HepG2 (cell line): ENCODE measurements around the gene MAP3K9. TPM values are rescaled to one million over a fixed set of nuclear protein-coding genes. Genes with fewer than 3 reads are reported as not detected.

Experiments used
- ATF5 ChIP-seq: sonication (generic); formaldehyde crosslinking; IDR thresholded peaks from 2 replicates; pipeline ENCODE4 v1.4.0; 2020; ENCODE audit warnings: mild to moderate bottlenecking, low read depth, missing genetic modification reagents
- BRF2 ChIP-seq: sonication (generic); formaldehyde crosslinking; IDR thresholded peaks from 2 replicates; pipeline ENCODE4 v1.8.1; 2022; ENCODE audit warnings: mild to moderate bottlenecking, missing genetic modification reagents
- CREB1 ChIP-seq, 2 experiments: fragments of 450-650 bp in 1 of 2; IDR thresholded peaks; 2 replicates each; pipeline ENCODE4 v1.6.1; 2016 to 2017; ENCODE audit warnings: control low read depth in 1 of 2, mild to moderate bottlenecking in 1 of 2, missing compliant biosample characterization in 1 of 2, missing genetic modification characterization in 1 of 2
- GLMP ChIP-seq: sonication (generic); formaldehyde crosslinking; IDR thresholded peaks from 2 replicates; pipeline ENCODE4 v1.9.0; 2021; ENCODE audit warnings: missing genetic modification reagents, mild to moderate bottlenecking, borderline replicate concordance
- HMGXB4 ChIP-seq, 2 experiments: sonication (generic) in 1 of 2; formaldehyde crosslinking in 1 of 2; IDR thresholded peaks; 2 replicates each; pipeline versions ENCODE4 v1.4.0 to v1.6.1; 2018 to 2020; ENCODE audit warnings: missing genetic modification reagents in 2 of 2, borderline replicate concordance in 1 of 2, low read depth in 1 of 2, mild to moderate bottlenecking in 1 of 2, missing biosample characterization in 1 of 2
- ISX ChIP-seq: sonication (generic); formaldehyde crosslinking; conservative IDR thresholded peaks from 2 replicates; pipeline ENCODE4 v1.5.0; 2020; ENCODE audit warnings: missing genetic modification reagents
- MAF1 ChIP-seq: sonication (generic); formaldehyde crosslinking; IDR thresholded peaks from 2 replicates; pipeline ENCODE4 v1.5.0; 2020; ENCODE audit warnings: missing genetic modification reagents, borderline replicate concordance
- MEIS2 ChIP-seq: sonication (generic); formaldehyde crosslinking; IDR thresholded peaks from 2 replicates; pipeline ENCODE4 v1.9.0; 2021; ENCODE audit warnings: mild to moderate bottlenecking, missing genetic modification reagents
- SALL1 ChIP-seq: sonication (generic); formaldehyde crosslinking; IDR thresholded peaks from 2 replicates; pipeline ENCODE4 v1.8.0; 2022; ENCODE audit warnings: mild to moderate bottlenecking, missing genetic modification reagents
- SRSF9 ChIP-seq: fragments of 200-400 bp; formaldehyde crosslinking; IDR thresholded peaks from 2 replicates; pipeline ENCODE4 v1.6.1; 2018; ENCODE audit warnings: borderline replicate concordance, mild to moderate bottlenecking, low read depth, low read length; ENCODE audit not compliant: insufficient read depth, poor library complexity, severe bottlenecking
- TFAP4 ChIP-seq: sonication (generic); IDR thresholded peaks from 2 replicates; pipeline ENCODE4 v1.6.1; 2016; ENCODE audit warnings: low read depth, borderline replicate concordance
- ZBTB43 ChIP-seq: sonication (generic); formaldehyde crosslinking; conservative IDR thresholded peaks from 2 replicates; pipeline ENCODE4 v1.4.0; 2020; ENCODE audit warnings: missing genetic modification reagents
- ZNF33B ChIP-seq: sonication (generic); formaldehyde crosslinking; IDR thresholded peaks from 2 replicates; pipeline ENCODE4 v1.5.1; 2020; ENCODE audit warnings: mild to moderate bottlenecking, missing genetic modification reagents
- ZNF343 ChIP-seq: sonication (generic); formaldehyde crosslinking; IDR thresholded peaks from 2 replicates; pipeline ENCODE4 v1.4.0; 2020; ENCODE audit warnings: mild to moderate bottlenecking, missing genetic modification reagents
- ZNF468 ChIP-seq: sonication (generic); formaldehyde crosslinking; IDR thresholded peaks from 2 replicates; pipeline ENCODE4 v1.8.0; 2022; ENCODE audit warnings: mild to moderate bottlenecking, moderate library complexity, missing genetic modification reagents
- ZNF513 ChIP-seq: sonication (generic); formaldehyde crosslinking; conservative IDR thresholded peaks from 2 replicates; pipeline ENCODE4 v1.5.0; 2020; ENCODE audit warnings: missing genetic modification reagents
- ZNF562 ChIP-seq: sonication (generic); formaldehyde crosslinking; IDR thresholded peaks from 2 replicates; pipeline ENCODE4 v1.8.0; 2022; ENCODE audit warnings: missing genetic modification reagents, borderline replicate concordance
- polyA plus RNA-seq, 8 experiments: library from polyadenylated mRNA; depleted of rRNA in 3 of 8; stranded (reverse) in 7 of 8; unstranded in 1 of 8; fragments of >200 nt; fragmentation: Illumina TruSeq in 4 of 8; extraction: Trizol in 4 of 8; gene quantifications; 2 replicates each; pipeline versions ENCODE4 v1.2.1 to v1.2.3, GENCODE V29; 2011 to 2016; ENCODE audit warnings: low read depth in 4 of 8, missing spikeins in 1 of 8, mixed read lengths in 1 of 8; ENCODE audit not compliant: insufficient read depth in 1 of 8
- total RNA-seq, 5 experiments: library from RNA; depleted of rRNA; stranded (reverse); fragments of >200 nt; fragmentation: Illumina TruSeq; extraction: Trizol; gene quantifications; 2 replicates each; pipeline ENCODE4 v1.2.3, GENCODE V29; 2016; ENCODE audit warnings: low read depth in 1 of 5

The MAP3K9 gene
- total and polyA plus RNA-seq, 2 of the 13 experiments (the other 11 are each of a cell fraction or from before 2014, with no cell fraction given) = 4.3 to 4.5 TPM

GRCh38 chr14:70809225-70810219, at the start of gene MAP3K9 (continued):
- TF ChIP-seq BRF2 (CRISPR knock-in tag) = no peak
- peak; percentile 43 for TF ChIP-seq MEIS2
- TF ChIP-seq ZNF468 = no peak
- TF ChIP-seq ZNF513 (CRISPR knock-in tag) = no peak
- no peak for TF ChIP-seq GLMP (CRISPR knock-in tag)
- no peak for TF ChIP-seq ZNF33B (CRISPR knock-in tag)
- peak in 1 of 2 experiments; percentile 34; a peak in 1 of 4 replicates for TF ChIP-seq HMGXB4 (CRISPR knock-in tag; IDR thresholded peaks at IDR 0.05; ENCODE audit: borderline replicate concordance in 1 of 2, low read depth in 1 of 2)
- peak; percentile 27 for TF ChIP-seq SALL1 (CRISPR knock-in tag)
- peak; percentile 58; the same call in 1 of the 2 replicates for TF ChIP-seq ZNF343 (CRISPR knock-in tag)
- no peak for TF ChIP-seq ISX (CRISPR knock-in tag)
- TF ChIP-seq TFAP4 = peak; percentile 30; the same call in 1 of the 2 replicates
- TF ChIP-seq SRSF9 = no peak
- TF ChIP-seq ZBTB43 = no peak
- peak; percentile 54; the same call in 1 of the 2 replicates for TF ChIP-seq CREB1 (IDR thresholded peaks at IDR 0.05)
- peak; percentile 63 for TF ChIP-seq CREB1 (CRISPR knock-in tag; IDR thresholded peaks at IDR 0.05)
- TF ChIP-seq ZNF562 (CRISPR knock-in tag) = no peak
- no peak for TF ChIP-seq MAF1 (CRISPR knock-in tag)
- no peak for TF ChIP-seq ATF5
